GM21723 (cell line): ENCODE data around the gene C5orf63.
"Not testable (repeated sequence)": the region's sequence is repeated elsewhere in the genome, so short reads cannot be mapped to it uniquely, and the experiment has no call there.

Source experiments
- ATAC-seq: cut with Tn5 transposase; IDR thresholded peaks from one replicate; pipeline ENCODE4 v1.9.1; 2021; ENCODE audit warnings: mild to moderate bottlenecking, moderate library complexity; ENCODE audit not compliant: unreplicated experiment

C5orf63 gene

GRCh38 chr5:127076315-127077129 is 3.2 kb upstream of the C5orf63 start:
- ATAC-seq = no peak

GRCh38 chr5:127074466-127074865 is 1.2 kb upstream of the C5orf63 start:
- no peak for ATAC-seq

DNA sequence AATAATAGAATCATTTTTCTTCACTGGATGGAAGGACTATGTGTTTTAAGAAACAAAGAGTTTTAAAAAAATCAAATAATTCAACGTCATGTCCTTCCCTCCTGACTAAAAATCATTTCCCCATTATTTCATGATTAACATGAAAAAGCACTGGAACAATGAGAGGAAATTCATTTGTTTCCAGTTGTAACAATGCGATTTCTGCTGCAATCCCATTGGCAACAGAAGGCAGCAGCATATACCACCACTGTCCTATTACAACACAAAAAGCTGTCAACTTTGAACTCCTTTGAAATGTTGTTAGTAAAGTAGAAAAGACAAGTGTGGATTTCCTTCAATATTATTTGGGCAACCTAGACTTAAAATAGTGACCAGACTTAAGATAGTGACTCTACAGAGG is 3.1 kb downstream of the C5orf63 start:
- ATAC-seq = no peak

GRCh38 chr5:127068493-127069214 is 4.6 kb downstream of the C5orf63 start:
- no peak for ATAC-seq

DNA sequence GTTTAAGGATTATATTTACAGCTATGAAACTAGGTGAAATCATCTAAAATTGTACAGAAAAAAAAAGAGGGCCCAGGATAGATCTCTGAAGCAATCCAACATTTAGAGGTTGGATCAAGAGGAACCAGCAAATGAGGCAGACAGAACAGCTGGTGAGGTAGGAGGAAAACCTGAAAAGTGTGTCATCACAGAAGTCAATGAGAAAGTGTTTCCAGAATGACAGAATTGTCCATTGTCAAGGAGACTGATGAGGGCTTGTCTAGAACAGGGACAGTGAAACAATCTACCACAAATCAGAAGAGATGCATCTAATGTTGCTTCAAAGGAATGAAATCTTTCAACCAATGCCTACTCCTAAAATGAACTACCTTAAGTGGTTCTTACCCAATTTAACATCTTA is 6.6 kb downstream of the C5orf63 start:
- ATAC-seq = no peak

GRCh38 chr5:127064253-127064840 is 9.0 kb downstream of the C5orf63 start:
- no peak for ATAC-seq

- no peak for ATAC-seq
Observed at GRCh38 chr5:127063257-127063913, 9.9 kb downstream of the C5orf63 start.

- no peak for ATAC-seq
Observed at GRCh38 chr5:127061956-127062355, 11.3 kb downstream of the C5orf63 start.

GRCh38 chr5:127061537-127061936 is 11.8 kb downstream of the C5orf63 start:
- no peak for ATAC-seq

- ATAC-seq = no peak
Observed at GRCh38 chr5:127060470-127060985, 12.8 kb downstream of the C5orf63 start.

GRCh38 chr5:127056896-127057295 is 16.4 kb downstream of the C5orf63 start:
- no peak for ATAC-seq

- no peak for ATAC-seq
Observed at GRCh38 chr5:127055880-127056653, 17.2 kb downstream of the C5orf63 start.

GRCh38 chr5:127053551-127053950 is 19.8 kb downstream of the C5orf63 start:
- not testable (repeated sequence) for ATAC-seq

DNA sequence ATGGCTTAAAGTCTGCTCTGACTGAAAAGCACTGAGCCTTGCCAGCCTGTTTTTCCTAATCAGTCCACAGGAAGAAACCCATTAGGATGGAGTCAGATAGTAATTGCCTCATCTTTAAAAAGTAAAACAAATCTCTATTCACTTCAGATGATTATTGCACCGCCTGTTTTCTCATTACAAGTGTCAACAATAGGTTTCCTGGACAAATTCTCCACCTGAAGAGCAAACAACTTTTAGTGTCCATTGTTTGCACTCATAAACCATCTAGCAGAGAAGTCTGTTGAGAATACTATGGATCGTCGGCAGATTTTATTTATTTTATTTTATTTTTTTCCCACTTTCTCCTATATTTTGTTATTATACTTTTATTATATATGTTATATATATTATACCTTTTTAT is 20.3 kb downstream of the C5orf63 start:
- no peak for ATAC-seq

DNA sequence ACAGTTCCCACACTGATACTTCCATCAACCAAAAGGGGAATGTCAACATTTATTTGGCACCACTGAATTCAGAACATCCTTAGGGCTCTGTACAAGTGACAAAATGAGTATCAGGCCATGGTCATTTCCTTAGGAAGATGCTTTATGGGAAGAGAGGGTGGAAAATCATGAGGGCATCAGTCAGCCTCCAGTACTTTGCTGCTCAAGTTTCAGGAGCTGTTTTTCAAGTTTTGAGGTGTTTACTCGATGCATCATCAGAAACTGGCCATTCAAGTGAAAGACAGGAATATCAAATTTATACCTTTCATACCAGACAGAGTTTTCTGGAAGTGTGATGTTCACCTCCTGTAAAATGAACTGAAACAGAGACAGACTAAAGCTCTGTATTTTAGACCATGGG is 21.7 kb downstream of the C5orf63 start:
- no peak for ATAC-seq

GRCh38 chr5:127046343-127047072 is 26.8 kb downstream of the C5orf63 start:
- ATAC-seq = no peak

DNA sequence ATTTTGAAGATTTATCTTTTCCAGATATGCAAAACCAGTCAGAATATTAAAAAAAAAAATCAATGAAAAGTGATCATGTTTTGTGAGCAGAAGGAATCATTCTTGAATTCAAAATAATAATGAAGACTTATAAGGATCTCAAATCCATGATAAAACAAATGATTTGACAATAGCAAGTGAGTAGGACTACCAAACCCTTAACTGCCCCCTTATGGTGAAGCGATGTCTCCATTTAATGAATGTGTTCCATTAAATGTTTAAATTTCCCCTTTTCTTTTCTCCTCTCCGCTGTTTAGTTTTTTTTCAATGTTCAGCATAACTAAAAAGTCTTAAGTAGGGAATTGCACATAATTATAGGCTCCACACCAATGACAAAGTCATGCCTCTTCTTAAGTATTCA is 30.7 kb downstream of the C5orf63 start:
- ATAC-seq = no peak

DNA sequence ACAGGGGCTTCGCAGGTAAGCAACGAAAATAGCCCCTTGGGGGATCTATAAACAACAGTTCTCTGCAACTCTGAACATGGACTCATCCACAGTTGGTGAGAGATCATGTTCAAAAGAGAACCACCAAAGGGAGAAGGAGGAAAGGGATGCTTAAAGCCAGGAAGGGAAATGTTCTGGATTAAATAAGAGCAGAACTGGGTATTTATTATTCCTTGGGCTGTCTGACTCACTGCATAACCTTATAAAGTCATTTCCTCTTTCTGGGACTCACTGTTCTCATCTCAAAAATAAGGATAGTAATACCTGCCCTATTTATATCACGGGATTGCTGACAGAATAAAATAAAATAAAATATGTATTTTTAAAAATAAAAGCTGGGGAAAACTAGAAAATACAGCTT is 31.7 kb downstream of the C5orf63 start:
- no peak for ATAC-seq

- no peak for ATAC-seq
Observed at GRCh38 chr5:127040796-127041520, 32.3 kb downstream of the C5orf63 start.
